Measurements from ENCODE around the gene SH3YL1. TPM values are rescaled to one million over a fixed set of nuclear protein-coding genes. Genes with fewer than 3 reads are reported as not detected.

SH3YL1 gene
- total and polyA plus RNA-seq, 10 donors, result 30.6 to 72.8 (median 37.0) TPM

DNA sequence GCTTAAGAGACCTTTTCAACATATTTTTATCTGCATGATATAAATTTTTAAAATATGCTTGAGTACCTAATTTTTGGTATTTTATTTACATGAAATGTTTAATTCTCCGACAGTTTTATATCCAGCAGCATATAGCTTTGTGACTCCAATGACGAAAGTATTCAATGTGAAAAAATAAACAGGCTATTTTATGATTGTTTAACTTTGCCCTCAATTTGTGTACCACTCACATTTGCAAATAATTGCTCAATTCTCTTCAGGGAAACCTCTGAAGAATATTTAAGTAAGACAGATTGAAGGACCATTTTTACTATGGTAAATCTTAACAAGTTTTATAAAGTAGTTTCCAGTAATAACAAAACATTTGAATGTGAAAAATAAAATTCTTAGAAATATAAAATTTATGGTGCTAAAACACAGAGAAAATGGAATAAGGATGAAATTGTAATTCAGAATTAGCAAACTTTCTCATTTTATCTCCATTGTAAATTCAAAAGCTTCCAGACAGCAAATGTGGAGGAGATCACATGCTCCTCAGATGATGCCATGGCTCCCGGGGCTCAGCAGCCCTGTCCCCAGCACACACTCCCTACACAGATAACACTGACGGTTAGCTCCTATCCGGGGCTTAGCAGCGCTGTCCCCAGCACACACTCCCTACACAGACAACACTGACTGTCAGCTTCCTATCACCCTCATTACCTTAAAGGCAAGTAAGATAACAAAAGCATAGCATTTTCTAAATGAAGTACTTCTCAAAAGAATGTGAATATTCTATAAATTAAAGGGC, 39.7 kb downstream of the SH3YL1 start:
- intact Hi-C loops (cut with DNase I; ENCODE audit: low total_unique reads), result no loop called here
- Histone ChIP-seq H3K27me3 (replicated peaks in 1 of 7) (no peaks in the 10 kb centered on the region), H3K4me1 (peaks cover 0 to 6% (median 0%) of the 10 kb centered on the region in 6 donors), H3K4me3 (no peak overlapping the region), H3K27ac (no peak overlapping the region), H3K36me3 (peaks cover 0 to 89% (median 34%) of the 10 kb centered on the region in 6 donors), H3K9me3 (no peaks in the 10 kb centered on the region)
- no peak for TF ChIP-seq POLR2A (IDR thresholded peaks at IDR 0.05)
- TF ChIP-seq, protein P1, sequence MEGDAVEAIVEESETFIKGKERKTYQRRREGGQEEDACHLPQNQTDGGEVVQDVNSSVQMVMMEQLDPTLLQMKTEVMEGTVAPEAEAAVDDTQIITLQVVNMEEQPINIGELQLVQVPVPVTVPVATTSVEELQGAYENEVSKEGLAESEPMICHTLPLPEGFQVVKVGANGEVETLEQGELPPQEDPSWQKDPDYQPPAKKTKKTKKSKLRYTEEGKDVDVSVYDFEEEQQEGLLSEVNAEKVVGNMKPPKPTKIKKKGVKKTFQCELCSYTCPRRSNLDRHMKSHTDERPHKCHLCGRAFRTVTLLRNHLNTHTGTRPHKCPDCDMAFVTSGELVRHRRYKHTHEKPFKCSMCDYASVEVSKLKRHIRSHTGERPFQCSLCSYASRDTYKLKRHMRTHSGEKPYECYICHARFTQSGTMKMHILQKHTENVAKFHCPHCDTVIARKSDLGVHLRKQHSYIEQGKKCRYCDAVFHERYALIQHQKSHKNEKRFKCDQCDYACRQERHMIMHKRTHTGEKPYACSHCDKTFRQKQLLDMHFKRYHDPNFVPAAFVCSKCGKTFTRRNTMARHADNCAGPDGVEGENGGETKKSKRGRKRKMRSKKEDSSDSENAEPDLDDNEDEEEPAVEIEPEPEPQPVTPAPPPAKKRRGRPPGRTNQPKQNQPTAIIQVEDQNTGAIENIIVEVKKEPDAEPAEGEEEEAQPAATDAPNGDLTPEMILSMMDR (IDR thresholded peaks at IDR 0.05 in 8 of 11, conservative IDR thresholded peaks at IDR 0.05 in 3 of 11), result no peak
- TF ChIP-seq POLR2AphosphoS5 (IDR thresholded peaks at IDR 0.05), result no peak
- WGBS, 5 donors, result 86 to 96% (median 93%) methylated on average over 6 of the region's 6 CpGs
- no peak for DNase-seq

DNA sequence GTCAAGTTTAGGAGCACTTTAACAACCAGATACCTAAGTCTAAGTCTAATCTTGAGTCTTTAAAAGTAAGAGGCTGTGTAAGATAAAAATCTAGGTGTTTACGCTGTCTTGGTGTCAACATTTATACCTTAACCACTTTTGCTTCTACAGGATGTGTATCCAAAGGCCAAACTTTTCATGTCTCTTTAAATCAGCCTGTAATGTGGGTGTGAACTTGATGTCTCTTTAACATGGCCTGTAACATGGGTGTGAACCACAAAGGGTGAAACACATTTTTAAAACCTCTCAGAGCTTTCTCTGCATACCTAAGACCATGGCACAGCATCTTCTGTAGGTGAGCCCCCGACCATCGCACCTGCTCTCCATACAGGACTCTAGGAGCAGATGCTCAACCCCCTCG, 40.4 kb downstream of the SH3YL1 start:
- Histone ChIP-seq H3K4me3 (no peak overlapping the region), H3K36me3 (peaks cover 0 to 89% (median 34%) of the 10 kb centered on the region in 6 donors), H3K9me3 (no peaks in the 10 kb centered on the region), H3K27me3 (replicated peaks in 1 of 7) (no peaks in the 10 kb centered on the region), H3K27ac (no peak overlapping the region), H3K4me1 (peaks cover 0 to 6% (median 0%) of the 10 kb centered on the region in 6 donors)
- 84 to 88% (median 85%) methylated on average over 4 of the region's 4 CpGs for WGBS, 5 donors
- intact Hi-C loops (cut with DNase I; ENCODE audit: low total_unique reads), result no loop called here
- TF ChIP-seq POLR2AphosphoS5 (IDR thresholded peaks at IDR 0.05) (no peak), POLR2A (IDR thresholded peaks at IDR 0.05) (no peak)
- TF ChIP-seq, protein P1 (IDR thresholded peaks at IDR 0.05 in 8 of 11, conservative IDR thresholded peaks at IDR 0.05 in 3 of 11), result no peak
- no peak for DNase-seq

DNA sequence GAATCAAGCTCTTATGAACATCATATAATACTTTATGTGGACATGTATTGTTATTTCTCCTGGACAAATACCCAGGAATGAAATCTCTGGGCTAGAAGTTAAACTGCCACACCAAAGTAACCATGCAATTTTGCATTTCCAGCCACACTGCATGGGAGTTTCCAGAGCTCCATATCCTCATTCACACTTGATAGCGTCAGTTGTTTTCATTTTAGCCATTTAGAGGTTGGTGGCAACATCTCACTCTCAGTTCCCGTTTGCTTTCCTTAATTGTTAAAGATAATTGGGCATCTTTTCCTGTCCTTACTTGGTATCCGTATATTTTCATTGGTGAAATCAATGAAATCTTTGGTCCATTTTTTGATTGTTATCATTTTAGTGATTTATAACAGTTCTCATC, 47.8 kb downstream of the SH3YL1 start:
- H3K27ac ChIP-seq, result no peak overlapping the region
- WGBS, 5 donors, result 79 to 87% (median 86%) methylated on average over 3 of the region's 3 CpGs
- no peak overlapping the region for H3K4me3 ChIP-seq
- no peak for DNase-seq
- no peaks in the 10 kb centered on the region for H3K4me1 ChIP-seq
- H3K27me3 ChIP-seq (replicated peaks in 1 of 7), result peaks cover 0 to 15% (median 0%) of the 10 kb centered on the region in 7 donors
- peaks cover 0 to 12% (median 6%) of the 10 kb centered on the region in 8 donors for H3K9me3 ChIP-seq
- H3K36me3 ChIP-seq, result peaks cover 0 to 31% (median 11%) of the 10 kb centered on the region in 6 donors
- intact Hi-C loops (cut with DNase I; ENCODE audit: low total_unique reads), result no loop called here
- no peak for TF ChIP-seq POLR2AphosphoS5 (IDR thresholded peaks at IDR 0.05)
- TF ChIP-seq, protein P1 (IDR thresholded peaks at IDR 0.05 in 8 of 11, conservative IDR thresholded peaks at IDR 0.05 in 3 of 11), result no peak
- no peak for TF ChIP-seq POLR2A (IDR thresholded peaks at IDR 0.05)

DNA sequence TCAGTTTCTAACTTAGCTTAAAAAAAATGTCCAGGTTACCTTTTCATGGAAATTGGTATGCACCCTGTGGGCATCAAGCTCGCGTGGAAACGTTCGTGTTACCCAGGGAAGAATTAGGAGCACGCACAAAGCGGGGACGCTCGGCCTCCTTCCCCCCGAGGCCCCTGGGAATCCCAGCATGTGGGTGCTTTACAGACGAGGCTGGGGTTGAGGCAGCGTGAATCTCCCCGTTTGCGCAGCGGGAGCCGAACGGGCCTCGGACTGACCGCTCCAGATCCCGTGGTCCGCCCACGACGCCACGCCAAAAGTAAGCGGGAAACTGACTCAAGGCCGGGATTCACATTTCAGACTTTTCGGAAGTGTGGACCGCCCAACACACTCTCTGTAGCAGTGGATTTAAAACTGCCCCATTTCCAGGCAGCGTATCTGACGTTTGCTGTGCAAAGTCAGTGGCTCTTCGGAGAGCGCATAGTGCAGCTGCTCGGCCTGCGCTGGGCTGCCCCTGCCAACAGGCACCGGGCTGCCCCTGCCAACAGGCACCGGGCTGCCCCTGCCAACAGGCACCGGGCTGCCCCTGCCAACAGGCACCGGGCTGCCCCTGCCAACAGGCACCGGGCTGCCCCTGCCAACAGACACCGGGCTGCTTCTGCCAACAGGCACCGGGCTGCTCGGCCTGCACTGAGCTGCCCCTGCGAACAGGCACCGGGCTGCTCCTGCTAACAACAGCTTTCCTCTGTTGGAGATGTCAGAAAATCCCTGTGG, 49.7 kb downstream of the SH3YL1 start:
- H3K27ac ChIP-seq, result no peak overlapping the region
- peaks cover 0 to 20% (median 11%) of the 10 kb centered on the region in 6 donors for H3K36me3 ChIP-seq
- intact Hi-C loops (cut with DNase I; ENCODE audit: low total_unique reads), result no loop called here
- peaks cover 0 to 12% (median 6%) of the 10 kb centered on the region in 8 donors for H3K9me3 ChIP-seq
- no peak overlapping the region for H3K4me3 ChIP-seq
- WGBS, 5 donors, result 89 to 93% (median 90%) methylated on average over 41 to 43 of the region's 43 CpGs
- DNase-seq, result no peak
- H3K4me1 ChIP-seq, result no peaks in the 10 kb centered on the region
- H3K27me3 ChIP-seq (replicated peaks in 1 of 7), result peaks cover 0 to 22% (median 0%) of the 10 kb centered on the region in 7 donors
- TF ChIP-seq POLR2A (IDR thresholded peaks at IDR 0.05) (no peak), POLR2AphosphoS5 (IDR thresholded peaks at IDR 0.05) (no peak)
- TF ChIP-seq, protein P1 (IDR thresholded peaks at IDR 0.05 in 8 of 11, conservative IDR thresholded peaks at IDR 0.05 in 3 of 11), result no peak
